ENCODE measurements around the gene FAM180A.
A peak's percentile ranks its signal among the peaks of the same experiment; 100 is the strongest.

Gene FAM180A

GRCh38 chr7:135712182-135712782, 36.3 kb downstream of the FAM180A start:
- ChIA-PET POLR2A (no interaction called here), CTCF (interaction anchor here (1.0 to 7.6 kb wide), 14 partner anchors 9 to 297 kb away, joined by 3 to 53 read pairs (median 4); no protein-coding TSS in a partner anchor)
- TF ChIP-seq CTCF (IDR thresholded peaks at IDR 0.05; ENCODE audit: insufficient read depth, low read length, missing control alignments) = no peak
- no peak for DNase-seq (ENCODE audit: low read depth, low spot score)
- no peak overlapping the region for H3K4me3 ChIP-seq (ENCODE audit: low read depth, low read length)

GRCh38 chr7:135711139-135711469, 37.5 kb downstream of the FAM180A start:
- CTCF ChIA-PET = interaction anchor here (0.6 to 7.6 kb wide), 18 partner anchors 10 to 88 kb away, joined by 3 to 53 read pairs (median 6); partner anchors contain the start of gene SLC13A4
- H3K4me3 ChIP-seq (ENCODE audit: low read depth, low read length) = no peak overlapping the region
- POLR2A ChIA-PET = no interaction called here
- no peak for TF ChIP-seq CTCF (IDR thresholded peaks at IDR 0.05; ENCODE audit: insufficient read depth, low read length, missing control alignments)
- no peak for DNase-seq (ENCODE audit: low read depth, low spot score)

GRCh38 chr7:135710417-135711138, 38.0 kb downstream of the FAM180A start:
- peak; percentile 31 for TF ChIP-seq CTCF (IDR thresholded peaks at IDR 0.05; ENCODE audit: insufficient read depth, low read length, missing control alignments)
- ChIA-PET POLR2A (no interaction called here), CTCF (interaction anchor here (0.6 to 7.6 kb wide), 22 partner anchors 11 to 89 kb away, joined by 3 to 53 read pairs (median 4); partner anchors contain the start of gene SLC13A4)
- H3K4me3 ChIP-seq (ENCODE audit: low read depth, low read length) = no peak overlapping the region
- no peak for DNase-seq (ENCODE audit: low read depth, low spot score)

GRCh38 chr7:135709508-135709907, 39.1 kb downstream of the FAM180A start:
- no peak for DNase-seq (ENCODE audit: low read depth, low spot score)
- CTCF ChIA-PET = interaction anchor here (1.4 to 7.6 kb wide), 5 partner anchors 11 to 43 kb away, joined by 3 to 53 read pairs (median 31); no protein-coding TSS in a partner anchor
- POLR2A ChIA-PET = interaction anchor here (0.6 kb wide), 1 partner anchor 53 kb away, joined by 3 read pairs; no protein-coding TSS in a partner anchor
- no peak overlapping the region for H3K4me3 ChIP-seq (ENCODE audit: low read depth, low read length)
- no peak for TF ChIP-seq CTCF (IDR thresholded peaks at IDR 0.05; ENCODE audit: insufficient read depth, low read length, missing control alignments)

- ChIA-PET CTCF (no interaction called here), POLR2A (no interaction called here)
- no peak for TF ChIP-seq CTCF (IDR thresholded peaks at IDR 0.05; ENCODE audit: insufficient read depth, low read length, missing control alignments)
- no peak overlapping the region for H3K4me3 ChIP-seq (ENCODE audit: low read depth, low read length)
- DNase-seq (ENCODE audit: low read depth, low spot score) = no peak
These were observed 40.6 kb downstream of the FAM180A start for GRCh38 chr7:135708041-135708440.

- DNase-seq (ENCODE audit: low read depth, low spot score) = no peak
- ChIA-PET POLR2A (no interaction called here), CTCF (no interaction called here)
- H3K4me3 ChIP-seq (ENCODE audit: low read depth, low read length) = no peak overlapping the region
- TF ChIP-seq CTCF (IDR thresholded peaks at IDR 0.05; ENCODE audit: insufficient read depth, low read length, missing control alignments) = no peak
These were observed 41.0 kb downstream of the FAM180A start for GRCh38 chr7:135707570-135707966.
